GM12878 (cell line): ENCODE measurements around the gene XAGE5. TPM values are rescaled to one million over a fixed set of nuclear protein-coding genes. Genes with fewer than 3 reads are reported as not detected.
"Not testable (repeated sequence)": the region's sequence is repeated elsewhere in the genome, so short reads cannot be mapped to it uniquely, and the experiment has no call there.

Experiments
- ATAC-seq: fragments of 200-7000 bp; cut with Tn5 transposase; 3 replicates; pipeline ENCODE4 v1.9.1; 2020; ENCODE audit warnings: mild to moderate bottlenecking, moderate library complexity
- BruUV-seq: library from RNA; stranded (reverse); fragments of 400-500 nt; replicated peaks from 2 replicates; lab custom pipeline; 2021; lab: Mats Ljungman, UMichigan
- CTCF ChIA-PET: fragments of 300-600 bp; sonication (Branson Sonifier 250); formaldehyde crosslinking; extraction: SDS; loops from one replicate; lab custom pipeline; 2021; ENCODE audit warnings: inconsistent platforms; lab: Yijun Ruan, JAX
- POLR2A ChIA-PET: fragments of 350-600 bp; formaldehyde crosslinking; extraction: SDS; loops from one replicate; lab custom pipeline; 2021; ENCODE audit warnings: inconsistent platforms; lab: Charles Lee
- RAD21 ChIA-PET: fragments of 300-600 bp; sonication (Branson Sonifier 250); formaldehyde crosslinking; loops from one replicate; lab custom pipeline; 2023; ENCODE audit warnings: antibody characterized with exemption; ENCODE audit not compliant: unreplicated experiment; lab: Charles Lee
- SMC1A ChIA-PET: fragments of 300-600 bp; sonication (Branson Sonifier 250); formaldehyde crosslinking; loops from one replicate; lab custom pipeline; 2023; ENCODE audit not compliant: unreplicated experiment, uncharacterized antibody; lab: Charles Lee
- DNase-seq: peaks from one replicate; pipeline ENCODE4 v3.0.0-alpha.2; 2011; ENCODE audit warnings: low read depth, low spot score
- FAIRE-seq: peaks from 3 replicates; lab custom pipeline; 2011; peaks lifted over from hg19 to GRCh38; lab: Jason Lieb, UNC
- H2AFZ ChIP-seq: 2 replicates; pipeline ENCODE4 v1.6.0; 2011; ENCODE audit warnings: low read depth, low read length, control low read depth; ENCODE audit not compliant: control insufficient read depth
- H3K27ac ChIP-seq: 2 replicates; pipeline ENCODE4 v1.5.1; 2011; ENCODE audit warnings: control low read depth; ENCODE audit not compliant: control insufficient read depth, insufficient read depth
- H3K27me3 ChIP-seq, 2 experiments: replicated peaks in 1 of 2; 2 replicates each; pipeline versions ENCODE4 v1.6.0 to v1.6.1; 2011; ENCODE audit warnings: low read length in 1 of 2; ENCODE audit not compliant: control insufficient read depth in 2 of 2, insufficient read depth in 2 of 2
- H3K36me3 ChIP-seq, 2 experiments: 2 replicates each; pipeline ENCODE4 v1.5.1; 2011; ENCODE audit warnings: low read length in 1 of 2; ENCODE audit not compliant: control insufficient read depth in 2 of 2, insufficient read depth in 2 of 2
- H3K4me1 ChIP-seq: 2 replicates; pipeline ENCODE4 v1.6.1; 2011; ENCODE audit warnings: mild to moderate bottlenecking, low read length, moderate library complexity, mixed read lengths; ENCODE audit not compliant: control insufficient read depth, insufficient read depth
- H3K4me2 ChIP-seq: 2 replicates; pipeline ENCODE4 v1.6.0; 2011; ENCODE audit warnings: control low read depth; ENCODE audit not compliant: control insufficient read depth, insufficient read depth
- H3K4me3 ChIP-seq: fragments of 200-600 bp; sonication (generic); 2 replicates; pipeline ENCODE4 v1.5.1; 2016
- H3K79me2 ChIP-seq: 2 replicates; pipeline ENCODE4 v1.6.0; 2011; ENCODE audit warnings: low read length; ENCODE audit not compliant: control insufficient read depth, insufficient read depth
- H3K9ac ChIP-seq: 2 replicates; pipeline ENCODE4 v1.8.0; 2011; ENCODE audit warnings: low read length, control low read depth, mixed read lengths; ENCODE audit not compliant: control insufficient read depth, insufficient read depth
- H3K9me3 ChIP-seq: replicated peaks from 3 replicates; pipeline ENCODE4 v1.5.1; 2011; ENCODE audit warnings: mild to moderate bottlenecking, low read length; ENCODE audit not compliant: control insufficient read depth, insufficient read depth
- H4K20me1 ChIP-seq: 2 replicates; pipeline ENCODE4 v1.6.0; 2011; ENCODE audit not compliant: control insufficient read depth, insufficient read depth
- ASH2L ChIP-seq: fragments of 300-600, 200-600 bp; sonication (generic); IDR thresholded peaks from 2 replicates; pipeline ENCODE4 v1.6.1; 2017; ENCODE audit warnings: low read depth, mild to moderate bottlenecking, borderline replicate concordance
- BCL11A ChIP-seq: IDR thresholded peaks from 2 replicates; pipeline ENCODE4 v1.6.1; 2011; ENCODE audit warnings: low read depth, low read length
- BMI1 ChIP-seq: fragments of 450-650 bp; IDR thresholded peaks from 2 replicates; pipeline ENCODE4 v1.6.1; 2016; ENCODE audit warnings: mild to moderate bottlenecking, moderate library complexity, borderline replicate concordance
- CBFB ChIP-seq: IDR thresholded peaks from 2 replicates; pipeline ENCODE4 v1.6.1; 2016; ENCODE audit warnings: antibody characterized with exemption, low read depth
- CREM ChIP-seq: IDR thresholded peaks from 2 replicates; pipeline ENCODE4 v1.6.1; 2014; ENCODE audit warnings: antibody characterized with exemption, low read depth
- GABPA ChIP-seq: IDR thresholded peaks from 2 replicates; pipeline ENCODE4 v1.6.1; 2014; ENCODE audit warnings: antibody characterized with exemption, low read depth, mild to moderate bottlenecking, inconsistent platforms
- HDGF ChIP-seq: fragments of 450-650 bp; IDR thresholded peaks from 2 replicates; pipeline ENCODE4 v1.6.1; 2016; ENCODE audit warnings: antibody characterized with exemption
- KAT2A ChIP-seq: conservative IDR thresholded peaks from 2 replicates; pipeline ENCODE4 v1.6.1; 2011; ENCODE audit warnings: low read depth, low read length; ENCODE audit not compliant: control insufficient read depth
- KDM1A ChIP-seq: fragments of 200-600 bp; sonication (generic); IDR thresholded peaks from 2 replicates; pipeline ENCODE4 v1.6.1; 2016; ENCODE audit warnings: borderline replicate concordance
- NFYB ChIP-seq: IDR thresholded peaks from 2 replicates; pipeline ENCODE4 v1.6.1; 2011; ENCODE audit warnings: low read depth, mild to moderate bottlenecking, low read length, improper control_type of control experiment, moderate library complexity; ENCODE audit not compliant: insufficient read depth
- SIX5 ChIP-seq: IDR thresholded peaks from 2 replicates; pipeline ENCODE4 v1.6.1; 2011; ENCODE audit warnings: mild to moderate bottlenecking, low read depth, low read length, moderate library complexity; ENCODE audit not compliant: severe bottlenecking
- SP1 ChIP-seq: IDR thresholded peaks from one replicate; pipeline ENCODE4 v1.6.1; 2011; ENCODE audit warnings: low read depth, low read length
- ZNF24 ChIP-seq: fragments of 450-650 bp; IDR thresholded peaks from 2 replicates; pipeline ENCODE4 v1.6.1; 2017; ENCODE audit warnings: antibody characterized with exemption, mild to moderate bottlenecking
- WGBS: methylation state at CpG from one replicate; pipeline ENCODE4 v1.1.6; 2016; ENCODE audit warnings: low lambda C conversion rate; ENCODE audit not compliant: insufficient replicate concordance, insufficient coverage; ENCODE audit errors: missing lambda C conversion rate; 5-methylcytosine and 5-hydroxymethylcytosine counted together
- in situ Hi-C: fragments of 300-500 bp; cut with MboI; formaldehyde crosslinking; loops from 9 replicates; pipeline ENCODE4 v1.14.3; 2018; ENCODE audit warnings: mixed read lengths
- intact Hi-C: fragments of 100-400 bp; cut with micrococcal nuclease; formaldehyde crosslinking; loops from one replicate; pipeline ENCODE4 v1.14.2; 2022; ENCODE audit not compliant: unreplicated experiment
- polyA plus RNA-seq, 11 experiments: library from polyadenylated mRNA; depleted of rRNA in 4 of 11; unstranded in 6 of 11; stranded (reverse) in 5 of 11; fragments of >200 nt; fragmentation: Nextera tagmentation in 4 of 11; fragmentation: Illumina TruSeq in 1 of 11; extraction: Ambion mirVana in 4 of 11; extraction: Trizol in 1 of 11; gene quantifications; 1 replicate in 1 of 11; 2 replicates in 10 of 11; pipeline versions ENCODE4 v1.2.1 to v1.2.3, GENCODE V29; 2011 to 2016; ENCODE audit warnings: inconsistent platforms in 2 of 11, missing spikeins in 2 of 11, low read depth in 1 of 11
- total RNA-seq, 4 experiments: library from RNA; depleted of rRNA in 3 of 4; stranded (reverse); fragments of >200 nt in 3 of 4; fragmentation: Illumina TruSeq in 1 of 4; extraction: Trizol in 1 of 4; gene quantifications; 2 replicates each; pipeline versions ENCODE4 v1.2.1 to v1.2.3, GENCODE V29; 2013 to 2021
- TF ChIP-seq, protein P1 (sequence below): fragments of 450-650 bp; IDR thresholded peaks from 2 replicates; pipeline ENCODE4 v1.6.1; 2017; ENCODE audit warnings: antibody characterized with exemption, mild to moderate bottlenecking, moderate library complexity

The XAGE5 gene
- total and polyA plus RNA-seq, 10 of the 15 experiments (the other 5 are each of a cell fraction or from before 2014, with no cell fraction given), result not detected

DNA sequence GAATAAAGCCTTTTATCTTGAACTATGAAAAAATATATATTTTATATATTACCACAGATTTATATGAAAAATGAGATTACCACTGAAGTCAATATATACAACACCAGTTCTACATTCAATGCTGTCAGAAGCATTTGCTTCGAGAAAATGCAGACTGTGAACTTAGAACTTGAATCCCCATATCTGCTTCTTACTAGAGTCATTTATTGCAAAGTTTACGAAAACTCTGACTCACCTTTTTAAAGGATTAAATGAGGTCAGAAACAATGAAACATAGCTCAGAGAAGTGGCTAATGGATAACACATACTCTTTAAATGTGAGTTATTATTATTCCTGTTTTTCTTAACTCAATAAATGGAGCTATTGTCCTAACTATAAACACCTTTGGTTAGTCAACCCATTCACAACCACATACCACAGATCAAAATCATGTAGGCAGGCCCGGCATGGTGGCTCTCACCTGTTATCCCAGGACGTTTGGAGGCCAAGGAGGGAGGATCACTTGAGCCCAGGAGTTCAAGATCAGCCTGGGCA is 46.0 kb downstream of the XAGE5 start:
- WGBS, result 33% methylated on average over 4 of the region's 4 CpGs
- H3K9ac ChIP-seq, POLR2A ChIA-PET, H3K9me3 ChIP-seq, CTCF ChIA-PET, BruUV-seq, RAD21 ChIA-PET, H2AFZ ChIP-seq, SMC1A ChIA-PET, FAIRE-seq, H4K20me1 ChIP-seq, DNase-seq, H3K36me3 ChIP-seq, H3K27me3 ChIP-seq, in situ Hi-C loops, ATAC-seq, H3K4me1 ChIP-seq, H3K4me3 ChIP-seq, H3K4me2 ChIP-seq, H3K79me2 ChIP-seq, intact Hi-C loops, H3K27ac ChIP-seq: not testable (repeated sequence)

DNA sequence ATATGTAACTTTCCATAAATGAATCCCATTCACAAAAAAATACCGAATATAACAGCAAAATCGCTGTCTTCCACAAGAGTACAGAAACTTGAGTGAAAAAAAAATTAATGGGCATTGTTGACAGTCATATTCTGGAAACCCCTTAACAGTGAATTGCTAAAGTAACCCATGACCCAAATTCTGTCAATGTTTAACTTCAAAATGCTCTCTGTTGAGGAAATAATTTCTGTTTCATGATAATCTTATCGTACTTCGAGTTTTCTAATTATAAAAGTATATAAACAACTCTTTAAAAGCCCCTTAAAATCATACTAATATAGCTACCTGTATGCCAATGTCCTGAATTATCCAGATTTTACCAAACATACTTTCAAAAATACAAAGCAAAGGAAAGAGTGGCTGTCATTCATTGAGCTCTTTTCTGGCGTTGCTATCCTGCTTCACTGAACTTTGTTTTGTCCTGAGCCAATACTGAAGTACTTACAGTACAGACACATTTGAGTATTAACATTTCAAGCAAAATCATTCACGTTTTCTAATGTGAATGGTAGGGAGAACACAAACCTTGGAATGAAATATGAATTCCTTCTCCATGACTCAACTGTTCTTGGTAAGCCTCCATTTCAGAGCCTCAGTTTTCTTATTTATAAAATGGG is 54.4 kb downstream of the XAGE5 start:
- no peaks in the 10 kb centered on the region for H3K79me2 ChIP-seq
- no peak overlapping the region for H2AFZ ChIP-seq
- in situ Hi-C loops (no loop called here), intact Hi-C loops (no loop called here)
- H3K36me3 ChIP-seq, result no peaks in the 10 kb centered on the region
- no peak overlapping the region for H3K4me2 ChIP-seq
- BruUV-seq, result no TSS peak
- ChIA-PET SMC1A (no interaction called here), CTCF (no interaction called here), RAD21 (no interaction called here), POLR2A (no interaction called here)
- ATAC-seq (no peak), DNase-seq (no peak), FAIRE-seq (no peak)
- H3K27me3 ChIP-seq, result no peaks in the 10 kb centered on the region; a peak in 1 of 4 replicates
- no peaks in the 10 kb centered on the region for H4K20me1 ChIP-seq
- 6% methylated on average over 6 of the region's 6 CpGs for WGBS
- H3K4me1 ChIP-seq, result no peaks in the 10 kb centered on the region
- no peak overlapping the region for H3K4me3 ChIP-seq
- H3K9me3 ChIP-seq, result no peaks in the 10 kb centered on the region
- H3K27ac ChIP-seq, result no peak overlapping the region
- H3K9ac ChIP-seq, result no peak overlapping the region
- TF ChIP-seq SIX5 (no peak), KDM1A (no peak), GABPA (no peak), SP1 (no peak), CBFB (no peak), CREM (no peak), HDGF (no peak), NFYB (no peak), BMI1 (no peak), ZNF24 (no peak), KAT2A (no peak), BCL11A (no peak), ASH2L (no peak)
- TF ChIP-seq, protein P1, sequence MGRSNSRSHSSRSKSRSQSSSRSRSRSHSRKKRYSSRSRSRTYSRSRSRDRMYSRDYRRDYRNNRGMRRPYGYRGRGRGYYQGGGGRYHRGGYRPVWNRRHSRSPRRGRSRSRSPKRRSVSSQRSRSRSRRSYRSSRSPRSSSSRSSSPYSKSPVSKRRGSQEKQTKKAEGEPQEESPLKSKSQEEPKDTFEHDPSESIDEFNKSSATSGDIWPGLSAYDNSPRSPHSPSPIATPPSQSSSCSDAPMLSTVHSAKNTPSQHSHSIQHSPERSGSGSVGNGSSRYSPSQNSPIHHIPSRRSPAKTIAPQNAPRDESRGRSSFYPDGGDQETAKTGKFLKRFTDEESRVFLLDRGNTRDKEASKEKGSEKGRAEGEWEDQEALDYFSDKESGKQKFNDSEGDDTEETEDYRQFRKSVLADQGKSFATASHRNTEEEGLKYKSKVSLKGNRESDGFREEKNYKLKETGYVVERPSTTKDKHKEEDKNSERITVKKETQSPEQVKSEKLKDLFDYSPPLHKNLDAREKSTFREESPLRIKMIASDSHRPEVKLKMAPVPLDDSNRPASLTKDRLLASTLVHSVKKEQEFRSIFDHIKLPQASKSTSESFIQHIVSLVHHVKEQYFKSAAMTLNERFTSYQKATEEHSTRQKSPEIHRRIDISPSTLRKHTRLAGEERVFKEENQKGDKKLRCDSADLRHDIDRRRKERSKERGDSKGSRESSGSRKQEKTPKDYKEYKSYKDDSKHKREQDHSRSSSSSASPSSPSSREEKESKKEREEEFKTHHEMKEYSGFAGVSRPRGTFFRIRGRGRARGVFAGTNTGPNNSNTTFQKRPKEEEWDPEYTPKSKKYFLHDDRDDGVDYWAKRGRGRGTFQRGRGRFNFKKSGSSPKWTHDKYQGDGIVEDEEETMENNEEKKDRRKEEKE, result no peak
